HG03196 (cell line): ENCODE results near the gene IZUMO4.
"Not testable (repeated sequence)": the region's sequence is repeated elsewhere in the genome, so short reads cannot be mapped to it uniquely, and the experiment has no call there.

ENCODE experiments used
- ATAC-seq: cut with Tn5 transposase; IDR thresholded peaks from one replicate; pipeline ENCODE4 v1.9.1; 2021; ENCODE audit not compliant: unreplicated experiment

Gene IZUMO4

DNA sequence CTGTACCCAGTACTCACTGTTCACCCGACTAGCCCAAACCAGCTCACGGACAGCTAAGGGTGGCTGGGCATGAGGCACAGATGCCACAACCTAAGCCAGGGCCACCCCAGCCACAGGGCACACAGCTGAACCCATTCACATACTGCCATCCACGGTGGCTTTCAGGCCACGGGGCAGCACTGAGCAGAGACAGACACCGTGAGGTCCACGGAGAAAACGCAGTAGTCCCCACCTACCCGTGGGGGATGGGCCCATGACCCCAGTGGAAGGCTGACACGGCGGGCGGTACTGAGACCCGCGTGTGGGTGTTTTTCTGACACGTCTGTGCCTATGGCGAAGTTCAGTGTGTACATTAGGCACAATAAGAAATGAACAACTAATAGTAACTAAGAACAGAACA is 25.5 kb downstream of the IZUMO4 start:
- ATAC-seq: no peak

DNA sequence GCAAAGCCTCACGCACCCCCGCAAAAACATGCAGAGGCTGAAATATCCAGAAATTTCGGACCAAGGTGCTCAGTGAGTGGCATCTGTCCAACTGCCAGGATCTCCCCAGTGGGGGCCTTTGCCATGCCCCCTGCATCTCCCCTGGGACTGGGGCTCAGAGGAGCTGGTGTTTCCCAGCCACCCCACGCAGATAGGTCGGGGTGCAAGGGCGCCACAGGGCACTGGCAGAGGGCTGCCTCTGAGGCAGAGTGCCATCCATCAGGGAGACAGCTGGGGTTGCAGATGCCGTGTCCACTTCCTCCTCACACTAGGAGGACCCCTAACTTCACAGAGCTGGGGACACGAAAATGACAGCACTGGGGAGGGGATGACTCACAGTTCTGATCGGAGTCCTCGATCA is 26.3 kb downstream of the IZUMO4 start:
- ATAC-seq: no peak

DNA sequence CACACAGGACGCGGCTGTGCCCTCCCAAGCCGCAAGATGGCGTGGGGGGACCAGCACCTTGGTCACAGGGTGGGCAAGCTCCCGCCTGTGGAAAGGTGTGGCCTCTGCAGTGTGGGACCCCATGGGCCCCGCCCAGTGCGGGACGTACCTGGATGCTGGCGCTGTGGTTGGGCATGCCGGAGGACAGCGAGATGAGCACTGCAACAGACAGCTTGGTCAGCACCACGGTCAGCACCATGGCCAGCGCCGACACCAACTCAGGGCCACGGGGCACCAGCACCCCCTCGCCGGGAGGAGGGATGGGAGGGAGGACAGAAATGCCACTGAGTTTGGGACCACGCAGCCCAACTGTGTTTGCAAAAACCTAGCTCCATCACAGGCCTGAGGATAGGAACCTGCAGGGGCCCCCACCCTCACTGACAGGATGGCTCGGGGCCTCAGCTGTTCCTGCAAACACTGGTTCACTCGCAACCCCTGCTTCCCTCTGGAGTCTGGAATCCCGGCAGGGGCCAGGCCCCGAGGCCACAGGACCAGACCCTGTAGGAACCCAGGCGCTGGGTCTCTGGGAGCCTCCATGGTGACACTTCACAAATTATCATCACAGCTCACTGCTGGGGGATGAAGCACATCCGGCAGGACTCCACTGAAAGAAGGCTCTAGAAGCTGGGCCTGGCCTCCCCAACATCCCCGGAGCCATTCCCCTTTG is 27.1 kb downstream of the IZUMO4 start:
- no peak for ATAC-seq

DNA sequence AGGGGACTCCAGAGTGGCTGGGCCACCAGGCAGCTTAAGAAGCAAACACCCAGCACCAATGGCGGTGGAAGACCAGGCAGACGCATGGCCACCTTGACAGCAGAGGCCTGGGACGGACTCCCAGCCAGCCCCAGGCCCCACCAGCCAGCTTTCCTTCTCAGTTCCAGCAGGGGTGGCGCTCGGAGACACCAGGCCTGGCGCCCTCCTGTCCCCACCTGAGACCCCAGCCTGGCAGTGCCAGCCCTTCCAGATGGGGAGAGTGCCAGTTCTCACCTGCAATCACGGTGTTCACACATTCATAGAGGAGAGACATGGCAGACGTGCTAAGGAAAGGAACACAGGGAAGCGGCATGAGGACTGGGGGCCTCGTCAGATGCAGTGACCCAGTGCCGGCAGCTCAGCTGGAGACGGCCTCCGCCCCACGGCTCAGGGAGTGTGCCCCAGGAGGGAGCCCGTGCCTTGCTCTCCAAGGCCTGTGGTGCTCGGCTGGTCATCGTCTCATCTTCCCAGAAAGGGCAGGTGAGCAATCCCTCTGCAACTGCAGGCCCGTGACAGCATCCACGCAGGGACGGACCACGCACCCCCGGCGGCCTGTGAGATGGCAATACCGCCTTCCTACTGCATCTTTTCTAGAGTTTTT is 30.3 kb downstream of the IZUMO4 start:
- no peak for ATAC-seq

DNA sequence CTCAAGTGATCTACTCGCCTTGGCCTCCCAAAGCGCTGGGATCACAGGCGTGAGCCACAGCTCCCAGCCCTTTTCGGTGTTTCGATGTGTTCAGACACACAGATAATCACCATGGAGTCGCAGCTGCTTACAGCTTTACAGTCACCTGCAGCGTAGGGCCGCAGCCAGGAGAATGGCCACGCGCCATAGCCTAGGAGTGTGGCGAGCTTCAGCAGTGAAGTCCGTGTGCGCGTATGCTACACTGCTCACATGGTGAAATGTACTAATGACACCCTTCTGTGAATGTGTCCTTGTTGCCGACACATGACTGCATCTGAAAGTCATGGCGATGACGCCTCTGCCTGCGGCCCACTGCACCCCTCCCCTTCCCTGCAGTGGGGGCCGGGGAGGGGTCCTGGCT is 31.0 kb downstream of the IZUMO4 start:
- ATAC-seq: no peak

DNA sequence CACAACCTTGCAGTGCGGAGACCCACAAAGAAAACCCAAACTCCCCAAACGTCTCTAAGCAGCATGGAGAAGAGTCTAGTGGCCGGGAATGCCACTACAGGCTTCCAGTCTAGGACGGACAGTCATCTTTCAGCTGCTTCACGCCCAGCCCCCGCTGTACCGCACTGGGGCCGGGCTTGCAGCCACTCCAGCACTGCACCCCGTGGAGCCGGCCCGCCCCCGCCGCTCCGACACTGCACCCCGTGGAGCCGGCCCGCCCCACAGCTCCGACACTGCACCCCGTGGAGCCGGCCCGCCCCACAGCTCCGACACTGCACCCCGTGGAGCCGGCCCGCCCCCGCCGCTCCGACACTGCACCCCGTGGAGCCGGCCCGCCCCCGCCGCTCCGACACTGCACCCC is 31.5 kb downstream of the IZUMO4 start:
- not testable (repeated sequence) for ATAC-seq

DNA sequence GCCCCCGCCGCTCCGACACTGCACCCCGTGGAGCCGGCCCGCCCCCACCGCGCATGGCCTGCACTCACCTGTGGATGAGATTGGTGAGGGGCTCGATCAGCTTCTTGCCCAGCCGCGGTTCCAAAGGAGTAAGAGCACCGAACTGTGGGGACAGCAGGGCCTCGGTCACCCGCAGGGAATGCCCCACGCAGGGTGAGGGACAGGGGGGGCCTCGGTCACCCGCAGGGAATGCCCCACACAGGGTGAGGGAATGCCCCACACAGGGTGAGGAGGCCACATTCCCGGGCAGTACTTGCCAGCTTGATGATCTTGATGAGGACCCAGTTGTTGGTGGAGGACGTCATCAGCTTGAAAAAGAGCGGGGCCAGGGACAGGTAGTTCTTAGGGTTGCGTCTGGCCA is 32.3 kb downstream of the IZUMO4 start:
- no peak for ATAC-seq

DNA sequence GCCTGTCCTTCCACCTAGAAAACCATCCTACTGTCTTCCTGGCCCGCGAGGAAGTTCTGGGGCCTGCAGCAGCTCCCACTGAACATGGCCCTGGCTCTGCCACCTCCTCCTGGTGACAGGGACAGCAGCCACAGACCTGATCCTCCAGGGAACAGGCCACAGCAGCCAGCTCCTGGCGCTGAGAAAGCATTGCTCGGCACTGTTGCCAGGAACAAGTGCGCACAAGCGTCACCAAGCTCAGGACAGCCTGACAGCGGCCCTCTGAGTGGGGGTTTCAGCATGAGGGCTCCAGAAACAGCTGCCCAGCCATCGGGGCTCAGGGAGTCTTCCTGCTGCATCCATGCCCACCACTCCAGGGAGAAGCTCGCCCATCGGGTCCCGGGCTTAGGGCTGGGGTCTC is 32.8 kb downstream of the IZUMO4 start:
- ATAC-seq: no peak

DNA sequence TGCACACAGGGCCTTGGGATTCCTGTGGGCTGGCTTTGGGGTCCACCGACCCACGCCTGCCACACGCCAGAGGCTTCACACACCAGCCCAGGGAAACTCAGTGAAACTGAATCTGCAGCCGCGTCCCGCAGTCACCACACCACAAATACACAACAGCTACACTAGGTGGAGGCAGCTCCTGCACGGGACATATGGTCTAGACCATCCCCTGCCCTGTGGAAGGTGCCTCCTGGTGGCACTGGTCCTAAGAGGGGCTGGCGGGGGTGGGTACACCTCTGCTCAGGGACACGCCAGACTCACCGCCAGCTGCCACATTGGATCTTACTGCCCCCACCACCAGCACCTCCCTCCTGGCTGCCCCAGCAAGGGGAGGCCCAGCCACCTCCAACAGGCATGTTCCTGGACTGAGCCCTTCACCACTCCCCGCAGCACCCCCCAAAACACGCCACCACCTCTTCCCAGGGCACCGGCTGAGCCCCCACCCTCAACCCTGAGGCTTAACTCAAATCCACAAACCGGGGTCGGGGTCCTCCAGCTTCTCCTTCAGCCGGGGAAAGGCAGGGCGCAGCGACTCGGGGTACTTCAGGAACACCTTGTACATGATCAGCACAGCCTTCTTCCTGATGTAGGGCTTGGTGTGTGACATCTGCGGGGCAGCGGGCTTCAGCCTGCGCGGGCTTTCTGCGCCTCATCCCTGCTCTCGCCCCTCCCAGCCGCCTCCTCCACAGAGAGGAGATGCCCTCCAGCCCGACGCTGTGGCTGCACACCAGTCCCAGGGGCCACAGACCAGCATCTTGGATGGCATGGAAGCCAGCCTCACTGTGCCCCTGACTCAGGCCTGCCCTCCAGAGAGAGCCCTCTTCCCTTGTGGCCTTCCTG is 33.4 kb downstream of the IZUMO4 start:
- ATAC-seq: no peak

DNA sequence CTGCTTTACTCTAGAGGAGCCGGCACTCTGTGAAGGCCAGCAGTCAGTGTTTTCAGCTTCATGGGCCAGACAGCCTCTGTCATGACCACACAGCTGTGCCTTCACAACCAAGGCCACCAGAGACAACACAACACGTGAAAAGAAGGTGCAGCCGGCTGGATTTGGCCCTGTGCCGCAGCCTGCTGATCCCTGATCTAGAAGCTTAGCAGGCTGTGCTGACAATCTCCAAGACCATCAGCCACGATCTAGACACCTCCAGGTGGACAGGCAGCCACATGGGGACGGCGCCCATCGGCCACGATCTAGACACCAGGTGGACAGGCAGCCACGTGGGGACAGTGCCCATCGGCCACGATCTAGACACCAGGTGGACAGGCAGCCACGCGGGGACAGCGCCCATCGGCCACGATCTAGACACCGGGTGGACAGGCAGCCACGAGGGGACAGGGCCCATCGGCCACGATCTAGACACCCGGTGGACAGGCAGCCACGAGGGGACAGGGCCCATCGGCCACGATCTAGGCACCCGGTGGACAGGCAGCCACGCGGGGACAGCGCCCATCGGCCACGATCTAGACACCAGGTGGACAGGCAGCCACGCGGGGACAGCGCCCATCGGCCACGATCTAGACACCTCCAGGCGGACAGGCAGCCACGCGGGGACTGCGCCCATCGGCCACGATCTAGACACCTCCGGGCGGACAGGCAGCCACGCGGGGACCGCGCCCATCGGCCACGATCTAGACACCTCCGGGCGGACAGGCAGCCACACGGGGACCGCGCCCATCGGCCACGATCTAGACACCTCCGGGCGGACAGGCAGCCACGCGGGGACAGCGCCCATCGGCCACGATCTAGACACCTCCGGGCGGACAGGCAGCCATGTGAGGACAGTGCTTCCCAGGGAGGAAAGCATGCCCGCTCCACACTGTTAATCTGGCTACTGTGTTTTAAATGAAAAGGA is 34.6 kb downstream of the IZUMO4 start:
- not testable (repeated sequence) for ATAC-seq

DNA sequence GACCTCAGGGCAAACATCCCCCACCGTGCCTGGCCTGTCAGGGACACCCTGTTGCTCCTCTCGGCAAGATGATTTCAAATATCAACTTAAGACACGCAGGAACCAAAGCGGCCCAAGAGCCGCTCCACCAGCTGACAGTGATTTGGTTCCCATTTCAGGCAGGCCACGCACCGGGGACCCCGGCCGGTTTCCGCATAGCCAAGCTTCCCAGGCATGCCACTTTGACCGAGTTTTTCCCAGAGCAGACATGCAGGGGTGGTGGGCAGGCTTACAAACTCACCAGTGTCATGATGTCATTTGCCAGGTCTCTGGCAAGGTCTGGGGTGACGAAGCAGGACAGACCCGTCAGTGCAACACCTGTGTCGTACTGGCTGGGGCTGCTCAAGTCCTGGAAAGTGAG is 35.5 kb downstream of the IZUMO4 start:
- ATAC-seq: no peak

DNA sequence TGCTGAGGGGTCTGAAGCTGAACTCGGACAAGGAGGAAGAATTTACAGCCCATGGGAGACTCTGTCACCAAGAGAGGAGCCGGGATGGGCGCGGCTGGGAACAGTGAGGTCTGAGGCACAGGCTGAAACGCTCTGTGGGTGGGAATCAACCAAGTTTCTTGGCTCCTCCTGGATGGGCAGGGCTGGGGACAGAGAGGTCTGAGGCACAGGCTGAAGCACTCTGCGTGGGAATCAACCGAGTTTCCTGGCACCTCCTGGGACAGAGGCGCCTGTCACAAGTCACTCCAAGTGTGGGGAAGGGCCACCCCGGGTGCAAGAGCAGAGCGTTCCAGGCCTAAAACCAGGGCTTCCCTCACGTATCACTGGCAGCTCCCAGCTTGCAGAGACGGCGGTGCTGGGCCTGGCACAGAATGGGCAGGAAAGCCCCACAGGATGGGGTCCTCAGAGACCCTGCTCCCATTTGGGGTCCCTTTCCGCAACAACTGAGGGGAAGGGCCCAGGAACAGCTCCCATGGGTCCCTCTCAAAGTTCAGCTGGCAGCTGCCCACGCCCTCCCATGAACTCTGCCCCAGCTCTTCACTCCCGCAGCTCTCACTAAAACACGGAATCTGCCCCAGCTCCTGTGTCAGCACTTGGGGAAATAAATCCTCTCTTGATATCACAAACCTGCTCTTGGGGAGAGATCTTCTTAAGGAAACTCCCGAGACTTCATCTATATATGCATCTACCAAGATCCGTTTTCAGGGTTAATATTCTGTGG is 36.2 kb downstream of the IZUMO4 start:
- no peak for ATAC-seq

DNA sequence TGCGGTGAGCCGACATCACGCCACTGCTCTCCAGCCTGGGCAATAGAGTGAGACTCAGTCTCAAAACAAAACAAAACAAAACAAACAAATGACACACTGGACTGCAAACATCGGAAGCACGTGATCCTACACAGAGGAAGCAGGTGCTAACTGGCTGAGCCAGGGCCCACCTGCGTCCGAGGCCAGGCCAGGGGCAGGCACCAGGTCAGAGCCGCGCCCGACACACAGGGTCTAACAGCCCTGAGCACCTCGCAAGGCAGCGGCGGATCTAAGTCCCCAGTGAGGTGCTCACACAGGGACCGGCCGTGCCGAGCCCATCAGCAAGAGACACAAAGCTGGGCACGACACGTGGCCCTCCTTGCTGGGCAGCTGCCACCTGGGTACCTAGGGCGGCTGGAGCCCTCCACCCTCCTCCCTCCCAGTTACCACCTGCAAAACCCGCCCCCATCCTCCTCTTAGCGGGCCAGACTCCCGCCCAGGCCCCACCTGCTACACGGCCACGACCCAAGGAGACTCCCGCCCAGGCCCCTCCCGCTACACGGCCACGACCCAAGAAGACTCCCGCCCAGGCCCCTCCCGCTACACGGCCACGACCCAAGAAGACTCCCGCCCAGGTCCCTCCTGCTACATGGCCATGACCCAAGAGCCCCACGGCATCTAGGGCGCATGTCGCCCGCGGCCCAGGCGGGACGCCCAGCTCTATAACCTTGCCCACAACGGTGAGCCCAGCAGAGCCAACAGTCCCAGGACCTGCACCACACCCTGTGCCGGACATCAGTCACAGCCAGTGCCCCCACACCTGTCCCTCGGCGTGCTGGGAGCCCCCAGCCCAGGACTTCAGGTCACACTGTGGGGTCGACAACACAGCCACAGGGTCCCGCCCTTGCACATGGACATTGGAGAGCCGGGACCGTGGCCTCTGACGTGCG is 39.0 kb downstream of the IZUMO4 start:
- ATAC-seq: no peak

DNA sequence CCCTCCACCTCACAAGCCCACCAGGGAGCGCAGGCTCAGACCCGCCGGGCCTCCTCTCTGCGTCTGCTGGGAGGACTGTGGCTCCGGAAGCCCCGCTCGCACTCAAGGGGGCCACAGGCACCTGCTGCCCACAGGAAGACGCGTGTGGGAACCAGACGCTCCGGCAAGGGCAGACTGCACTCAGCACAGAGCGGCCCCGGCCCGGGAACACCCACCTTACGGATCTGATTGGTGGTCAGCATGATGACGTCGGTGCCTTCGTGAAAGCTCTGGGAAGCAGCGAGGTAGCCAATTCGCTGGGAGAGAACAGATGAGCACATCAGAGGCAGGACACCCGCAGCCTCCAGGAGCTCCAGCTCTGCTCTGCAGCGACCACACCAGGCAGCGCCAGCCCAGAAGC is 40.1 kb downstream of the IZUMO4 start:
- ATAC-seq: no peak

DNA sequence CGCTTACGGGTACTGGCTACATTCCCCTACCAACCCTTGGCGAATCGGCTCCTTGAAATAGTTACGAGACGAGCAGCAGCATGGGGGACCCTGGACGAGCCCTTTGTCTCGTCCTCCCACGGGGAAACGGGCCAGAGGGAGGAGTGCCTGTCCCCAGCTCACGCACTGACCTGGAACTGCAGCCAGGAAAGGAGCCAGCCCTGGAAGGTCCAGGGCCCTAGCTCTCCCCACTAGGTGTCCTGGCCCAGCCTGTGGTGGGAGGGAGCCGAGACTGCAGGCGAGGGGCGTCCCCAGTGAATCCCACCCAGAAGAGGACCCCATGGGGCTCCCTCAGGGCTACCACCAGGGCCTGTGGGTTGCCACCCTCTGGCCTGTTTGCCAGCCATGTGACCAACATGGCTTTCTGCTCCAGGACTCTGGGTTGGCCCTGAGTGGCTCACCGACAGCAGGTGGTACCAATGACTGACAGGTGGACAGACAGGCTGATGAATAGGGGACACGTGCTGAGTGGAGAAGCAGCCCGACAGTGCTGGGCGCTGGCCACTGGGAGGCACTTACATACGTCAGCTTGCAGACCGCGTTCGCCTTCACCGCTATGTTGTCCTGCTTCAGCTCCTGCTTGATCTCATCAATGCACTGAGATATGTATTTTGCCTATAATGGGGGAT is 41.5 kb downstream of the IZUMO4 start:
- no peak for ATAC-seq

DNA sequence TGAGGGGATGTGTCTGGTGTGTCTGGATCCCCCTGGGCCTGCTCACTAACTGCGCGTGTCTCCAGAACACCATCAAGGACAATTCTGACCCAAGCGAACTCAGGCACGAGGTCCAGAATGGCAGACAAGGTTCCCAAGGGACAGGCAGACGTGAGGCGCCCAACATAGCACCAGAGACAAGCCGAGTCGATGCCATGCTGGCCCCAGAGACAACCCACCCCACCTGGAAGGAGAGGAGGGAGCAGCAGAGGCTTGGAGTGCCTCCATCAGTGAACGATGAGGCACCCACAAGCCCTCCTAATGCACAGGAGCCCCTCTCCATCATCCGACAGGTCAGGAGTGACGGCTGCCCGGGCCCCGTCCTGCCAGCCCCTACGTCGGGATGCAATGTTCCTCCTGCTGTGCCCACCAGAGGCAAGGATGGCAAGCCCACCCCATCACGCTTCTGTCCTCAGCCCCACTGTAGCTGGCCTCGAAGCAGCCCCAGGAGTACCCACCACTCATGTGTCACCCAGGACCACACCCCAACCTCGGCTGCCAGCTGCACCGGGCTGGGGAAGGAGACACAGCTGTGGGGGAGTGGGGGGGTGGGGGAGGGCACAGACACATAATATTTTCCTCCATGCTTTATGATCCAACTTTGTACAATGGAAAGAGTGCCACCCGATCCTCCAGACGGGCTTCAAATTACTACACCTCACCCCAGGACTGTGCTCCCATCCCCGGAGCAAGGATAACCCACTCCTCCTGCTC is 42.8 kb downstream of the IZUMO4 start:
- no peak for ATAC-seq

DNA sequence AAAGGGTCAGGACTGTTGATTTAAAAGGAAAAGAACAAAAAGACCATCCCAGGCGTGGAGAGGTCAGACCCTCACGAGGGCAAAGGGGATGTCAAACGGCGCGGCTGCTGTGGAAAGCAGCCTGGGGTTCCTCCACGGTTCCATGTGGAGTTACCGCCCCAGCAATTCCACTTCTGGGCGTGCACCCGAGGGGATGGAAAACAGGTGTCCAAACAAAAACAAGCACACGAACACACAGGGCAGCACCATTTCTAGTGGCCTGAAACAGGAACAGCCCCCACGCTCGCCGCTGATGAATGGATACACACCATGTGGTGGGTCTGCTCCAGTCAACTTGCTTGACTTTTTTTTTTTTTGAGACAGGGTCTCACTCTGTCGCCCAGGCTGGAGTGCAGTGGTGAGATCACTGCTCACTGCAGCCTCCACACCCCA is 43.4 kb downstream of the IZUMO4 start:
- no peak for ATAC-seq
